Kidney capillary endothelial cell (primary cell): ENCODE data around the gene LRRC30.

Experiments
- DNase-seq: peaks from one replicate; pipeline ENCODE4 v3.0.0-alpha.2; 2018; ENCODE audit warnings: low spot score

LRRC30 gene

DNA sequence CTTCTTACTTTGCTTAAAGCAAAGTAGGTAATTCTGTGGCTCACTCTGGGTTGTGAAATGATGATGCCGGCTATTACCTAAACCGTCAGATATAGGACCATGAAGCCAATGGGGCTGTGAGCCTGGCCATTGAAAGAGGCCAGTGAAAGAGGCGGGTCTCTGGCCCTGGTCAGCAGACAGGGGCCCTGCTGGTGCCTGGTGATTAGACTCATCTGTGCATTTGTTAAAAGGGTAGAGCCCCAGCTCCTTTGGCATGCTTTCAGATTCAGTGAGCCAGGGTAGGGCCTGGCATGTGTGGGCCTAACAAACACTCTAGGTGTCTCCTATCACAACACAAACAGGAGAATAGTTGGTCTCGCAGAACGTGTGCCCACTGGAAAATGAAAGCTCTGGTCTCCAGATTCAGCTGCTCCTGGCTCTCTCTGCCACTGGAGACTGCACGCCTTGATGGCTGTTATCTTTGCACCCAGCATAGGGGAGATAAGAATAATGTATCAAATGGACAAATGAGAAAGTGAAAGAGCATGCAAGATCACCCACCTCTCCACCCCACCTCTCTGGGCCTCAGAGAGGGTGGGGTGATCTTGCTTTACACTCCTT is 6.9 kb downstream of the LRRC30 start:
- no peak for DNase-seq

DNA sequence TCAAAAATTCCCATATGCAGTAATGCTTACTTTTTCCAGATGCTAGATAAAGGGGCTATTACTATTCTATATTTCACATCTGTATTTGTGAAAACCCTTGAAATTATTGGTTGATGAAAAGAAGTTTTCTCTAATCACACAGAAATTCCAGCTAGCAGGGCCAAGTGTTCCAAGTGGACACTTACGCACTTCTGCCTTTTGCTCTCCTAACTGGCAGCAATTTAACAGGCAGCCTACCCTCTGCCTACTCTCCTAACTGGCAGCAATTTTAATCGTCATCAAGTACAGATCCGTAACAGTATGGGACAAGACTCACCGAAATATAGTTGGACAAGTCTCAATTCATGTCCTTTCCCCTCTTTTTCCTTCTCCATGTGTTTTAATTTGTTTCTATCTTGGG is 12.0 kb downstream of the LRRC30 start:
- DNase-seq, result no peak

DNA sequence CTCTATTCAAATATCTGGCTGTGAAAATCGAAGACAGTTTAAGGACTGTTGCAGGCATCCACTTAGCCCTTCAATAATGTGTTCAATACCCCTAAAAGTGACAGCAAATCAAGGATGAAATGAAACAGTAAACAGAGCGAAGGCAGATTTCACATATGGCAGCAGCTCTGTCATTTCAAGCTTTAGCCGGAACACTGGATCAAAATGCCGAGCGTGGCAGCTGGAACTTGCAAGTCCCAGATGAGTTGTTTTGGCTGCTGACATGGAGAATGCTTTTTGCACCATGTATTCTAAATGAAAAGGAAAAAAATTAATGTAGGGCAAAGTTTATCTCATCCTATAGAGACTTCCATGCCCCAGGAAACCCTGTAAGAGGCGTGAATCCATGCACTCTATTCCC is 18.0 kb downstream of the LRRC30 start:
- no peak for DNase-seq

DNA sequence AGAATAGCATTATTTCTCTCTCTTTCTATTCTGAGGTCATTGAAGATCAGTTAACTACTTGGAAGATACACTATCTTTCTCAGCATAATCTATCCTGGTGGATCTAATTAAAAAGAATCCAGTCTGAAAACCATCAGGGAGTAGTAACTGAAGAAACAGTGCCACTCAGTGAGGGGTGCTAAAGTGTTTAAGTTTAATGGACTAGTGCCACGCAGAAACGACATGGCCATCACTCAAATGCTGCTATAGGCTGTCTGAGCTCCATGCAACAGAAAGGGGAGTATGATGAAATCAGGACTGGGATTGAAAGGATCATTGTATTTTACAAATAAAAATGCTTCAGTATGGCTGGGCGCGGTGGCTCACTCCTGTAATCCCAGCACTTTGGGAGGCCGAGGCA is 23.3 kb downstream of the LRRC30 start:
- no peak for DNase-seq

DNA sequence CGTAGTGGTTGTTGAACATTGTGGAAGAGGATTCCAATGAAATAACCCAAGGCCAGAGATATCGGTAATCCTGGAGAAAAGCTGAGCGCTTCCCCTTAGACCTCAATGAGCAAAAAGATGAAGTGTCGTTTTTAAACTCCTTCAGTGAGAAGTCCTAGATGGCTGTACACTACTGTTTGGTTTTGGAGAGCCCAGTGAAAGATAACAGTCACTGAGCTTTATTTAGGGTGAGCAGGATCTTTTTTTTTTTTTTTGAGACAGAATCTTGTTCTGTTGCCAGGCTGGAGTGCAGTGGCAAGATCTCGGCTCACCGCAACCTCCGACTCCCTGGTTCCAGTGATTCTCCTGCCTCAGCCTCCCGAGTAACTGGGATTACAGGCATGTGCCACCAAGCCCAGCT is 24.2 kb downstream of the LRRC30 start:
- no peak for DNase-seq

DNA sequence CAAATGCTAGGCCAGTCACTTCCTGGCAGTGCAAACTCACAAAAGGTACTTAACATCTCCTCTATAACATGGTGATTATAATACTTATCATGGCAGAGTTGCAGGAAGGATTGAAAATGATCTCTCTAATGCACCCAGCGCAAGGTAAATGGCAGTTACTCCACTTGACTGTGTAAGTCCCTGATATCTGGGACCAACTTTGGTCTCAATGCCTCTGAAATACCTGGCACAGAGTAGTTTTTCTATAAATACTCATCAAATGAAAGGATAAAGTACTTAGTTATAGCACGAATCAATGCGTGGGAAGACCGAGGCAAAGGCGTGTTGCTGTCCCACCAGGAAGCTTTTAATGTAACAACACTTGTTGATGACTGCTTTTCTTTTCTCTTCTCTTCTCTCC is 24.8 kb downstream of the LRRC30 start:
- no peak for DNase-seq

DNA sequence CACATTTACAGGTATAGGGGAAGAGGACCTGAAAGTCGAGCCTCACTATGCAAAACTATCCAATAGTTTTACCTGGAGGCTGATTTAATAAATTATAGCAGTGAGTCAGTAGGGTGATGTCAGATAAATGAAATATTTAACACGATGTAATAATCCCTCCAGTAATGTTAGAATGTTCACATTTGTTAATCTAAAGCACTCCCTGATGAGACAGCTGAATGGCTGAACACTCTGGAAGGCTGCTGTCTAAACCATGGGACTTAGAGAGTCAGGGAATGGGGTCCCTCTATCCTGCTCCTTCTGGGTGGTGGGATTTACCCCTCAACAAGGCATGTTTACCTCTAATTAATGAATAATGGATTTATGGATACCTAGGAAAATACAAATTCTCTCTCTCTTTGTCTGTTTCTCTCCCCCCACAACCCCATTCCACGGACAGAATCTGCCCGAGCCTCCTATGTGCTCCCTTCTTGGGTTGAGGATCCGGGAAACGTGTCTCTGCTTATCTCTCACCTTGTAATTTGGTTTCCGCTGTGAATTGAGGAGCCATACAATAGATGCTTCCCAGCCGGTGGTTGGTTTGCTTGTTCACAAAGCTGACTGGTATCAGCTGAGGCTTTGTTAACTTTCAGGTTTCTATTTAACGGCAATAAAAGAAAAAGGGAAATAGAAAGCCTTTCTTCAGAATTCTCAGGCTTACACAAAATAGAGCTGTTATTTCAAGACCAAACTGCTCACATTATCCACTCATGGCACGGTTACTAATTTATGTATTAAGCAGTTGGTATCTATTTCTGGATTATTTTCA is 25.9 kb downstream of the LRRC30 start:
- DNase-seq, result no peak

DNA sequence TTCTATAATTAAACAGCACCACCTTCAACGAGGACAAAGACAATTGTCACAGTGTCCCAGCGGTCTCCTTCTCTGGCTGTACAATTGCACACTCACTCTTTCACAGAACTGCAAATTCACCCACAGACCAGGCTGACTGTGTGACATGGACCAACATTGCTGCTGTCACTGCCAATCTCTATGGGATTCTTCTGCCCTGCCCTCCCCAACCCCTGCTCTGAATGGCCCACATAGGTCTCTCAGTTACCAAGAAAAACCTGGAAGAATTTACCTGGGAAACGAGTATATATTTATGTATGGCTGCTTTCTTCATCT is 26.5 kb downstream of the LRRC30 start:
- no peak for DNase-seq

DNA sequence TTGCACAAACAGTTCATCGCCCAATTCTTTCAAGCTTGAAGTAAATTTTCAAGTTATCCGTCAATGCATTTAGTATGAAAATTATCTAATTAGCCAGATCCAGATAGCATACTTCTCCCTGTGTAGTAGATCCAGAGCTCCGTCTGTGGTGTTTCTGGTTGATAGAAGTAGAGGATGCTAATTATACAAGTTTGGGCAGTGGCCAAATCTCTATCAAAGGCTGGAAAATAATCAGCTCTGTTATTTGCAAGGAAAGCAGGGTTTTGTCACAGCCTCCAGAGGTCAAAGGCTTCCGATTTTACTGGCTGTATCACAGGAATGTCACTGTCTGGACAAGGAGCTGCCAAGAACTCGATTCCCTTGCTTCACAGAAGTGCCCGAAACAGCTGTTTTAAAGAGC is 28.6 kb downstream of the LRRC30 start:
- DNase-seq, result no peak

DNA sequence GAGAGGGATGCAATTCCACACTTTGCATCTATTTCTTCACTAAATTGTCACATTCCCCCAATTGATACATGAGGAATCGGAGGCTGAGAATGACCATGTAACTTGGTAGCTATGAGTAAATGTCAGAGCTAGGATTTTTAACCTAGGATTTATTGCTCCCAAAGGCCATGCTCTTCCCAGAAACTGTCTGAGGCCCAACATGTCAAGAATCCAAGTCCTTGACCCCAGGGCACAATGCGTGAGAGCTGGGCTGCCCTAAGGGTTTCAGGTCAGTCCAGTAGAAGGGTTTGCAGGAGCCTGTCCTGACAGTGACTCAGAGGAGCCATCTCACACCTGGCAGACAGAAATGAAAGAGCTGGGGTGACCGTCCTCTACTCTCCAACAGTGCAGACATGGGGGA is 30.3 kb downstream of the LRRC30 start:
- DNase-seq, result no peak

DNA sequence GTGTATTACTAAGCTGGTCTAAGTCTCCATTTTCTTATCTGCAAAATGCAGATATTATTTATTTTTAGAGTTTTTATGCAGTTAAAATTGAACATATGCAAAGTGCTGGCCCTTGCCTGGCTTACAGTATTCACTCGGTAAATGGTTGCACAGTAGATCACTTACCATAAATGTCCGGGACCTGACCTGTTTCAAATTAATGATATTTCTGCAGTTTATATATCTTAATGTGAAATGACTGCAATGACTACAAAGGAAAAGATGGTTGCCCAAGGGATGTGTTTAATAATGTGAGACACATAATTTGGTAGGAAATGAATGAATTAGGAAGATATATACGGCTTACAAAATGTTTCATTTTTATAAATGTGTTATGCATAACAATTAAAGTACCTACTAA is 37.1 kb downstream of the LRRC30 start:
- no peak for DNase-seq

DNA sequence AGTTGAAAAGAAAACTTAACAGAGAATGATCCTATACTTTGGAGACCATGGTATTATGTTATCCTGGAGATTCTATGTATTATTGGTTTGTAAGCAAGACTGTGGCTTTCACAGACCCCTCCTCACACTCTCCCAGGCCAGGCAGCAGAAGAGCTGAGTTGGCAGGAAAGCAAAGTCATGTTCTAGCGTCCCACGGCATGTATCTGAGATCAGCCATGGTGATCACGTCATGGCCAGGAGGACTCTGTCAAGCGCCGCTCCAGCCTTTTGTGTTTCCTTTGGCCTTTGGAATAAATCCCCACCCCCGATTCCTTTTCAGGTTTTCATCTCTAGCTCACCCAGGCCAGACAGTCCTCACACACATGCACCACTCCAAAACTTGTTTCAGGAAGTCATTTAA is 39.1 kb downstream of the LRRC30 start:
- DNase-seq, result no peak

DNA sequence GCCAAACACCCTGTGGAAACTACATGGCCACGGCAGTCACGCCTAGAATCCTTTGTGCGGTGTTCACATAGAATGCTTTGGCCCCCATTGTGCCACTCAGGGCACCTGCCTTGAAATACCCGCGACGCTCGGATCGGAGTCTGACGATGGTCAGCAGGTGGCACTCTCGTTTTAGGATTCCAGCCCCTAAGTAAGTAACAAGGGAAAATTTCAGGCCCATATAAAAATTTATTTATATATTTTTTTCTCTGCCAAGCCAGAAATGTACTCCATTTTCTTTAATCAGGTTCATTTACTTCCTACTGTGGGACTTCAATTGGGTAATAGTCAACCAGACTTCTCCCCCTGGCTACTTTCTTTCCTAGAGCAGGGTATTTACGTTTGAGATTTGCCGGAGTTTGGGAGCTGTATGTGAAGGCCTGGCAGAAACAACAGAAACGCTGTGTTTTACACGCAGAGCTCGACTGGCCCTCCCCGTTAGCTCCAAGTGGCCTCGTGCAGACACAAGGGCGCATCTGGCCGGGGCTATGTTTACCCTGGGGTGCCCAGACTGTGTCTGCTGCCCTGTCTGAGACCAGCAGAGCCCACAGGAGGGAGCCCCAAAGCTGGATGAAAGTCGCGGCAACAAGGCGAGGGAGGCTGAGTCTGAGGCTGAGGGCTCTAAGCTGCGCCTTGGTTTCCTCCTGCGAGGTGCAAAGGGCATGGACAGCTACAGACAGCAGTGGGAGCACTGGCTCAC is 41.6 kb downstream of the LRRC30 start:
- peak; percentile 86 for DNase-seq

DNA sequence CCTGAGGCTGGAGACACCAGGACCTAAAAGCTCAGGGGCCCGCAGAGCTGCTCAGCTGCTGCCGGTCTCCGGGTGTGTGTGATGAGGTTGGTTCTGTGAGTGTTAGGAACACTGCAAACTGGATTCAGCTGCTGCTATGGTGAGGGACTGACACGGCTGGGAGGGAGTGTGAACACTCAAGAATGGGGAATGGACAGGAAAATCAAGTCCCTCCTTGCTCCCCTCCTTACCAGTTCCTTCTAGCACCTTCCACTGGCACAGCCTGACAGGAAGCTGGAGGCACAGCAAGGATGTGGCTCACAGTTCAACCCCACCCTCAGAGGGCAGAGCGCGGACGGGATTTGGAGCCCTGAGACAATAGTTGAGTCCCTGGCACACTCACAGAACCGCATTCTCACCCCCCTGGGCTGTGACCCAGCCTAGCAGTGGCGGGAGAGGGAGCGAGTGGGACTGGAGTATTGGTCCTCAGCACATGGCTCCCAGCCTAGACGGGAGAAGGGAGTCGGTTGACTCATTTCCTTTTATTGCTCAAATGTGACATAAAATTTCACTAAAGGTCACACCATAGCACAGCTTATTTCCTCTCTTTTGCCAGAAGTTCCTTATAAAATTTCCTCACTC is 42.5 kb downstream of the LRRC30 start:
- DNase-seq, result peak; percentile 92

DNA sequence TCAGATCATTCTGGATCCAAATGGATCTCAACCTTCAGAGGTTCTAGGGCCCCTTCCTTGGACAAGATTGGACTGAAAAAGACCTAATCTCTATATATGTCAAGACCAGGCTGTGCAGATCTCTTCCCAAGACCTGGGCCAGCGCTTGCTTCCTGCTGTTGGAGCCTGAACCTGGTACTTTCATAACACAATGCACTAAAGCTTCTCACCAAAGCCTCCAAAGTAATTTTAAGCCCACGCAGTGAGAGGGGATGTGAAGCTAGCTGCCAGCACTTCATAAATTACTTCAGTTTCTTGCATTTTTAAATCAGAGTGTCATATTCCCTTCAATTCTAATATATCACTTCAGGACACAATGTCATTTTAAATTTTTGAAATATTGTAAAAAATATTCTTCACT is 50.7 kb downstream of the LRRC30 start:
- no peak for DNase-seq
